GM18861 (cell line): ENCODE data around the gene CHRDL1.

Source experiments
- ATAC-seq: cut with Tn5 transposase; IDR thresholded peaks from one replicate; pipeline ENCODE4 v1.9.1; 2021; ENCODE audit not compliant: unreplicated experiment

The CHRDL1 gene

GRCh38 chrX:110743679-110744340 is 51.8 kb downstream of the CHRDL1 start:
- ATAC-seq: no peak

GRCh38 chrX:110741213-110741796 is 54.3 kb downstream of the CHRDL1 start:
- no peak for ATAC-seq

GRCh38 chrX:110734894-110735541 is 60.6 kb downstream of the CHRDL1 start:
- no peak for ATAC-seq

- ATAC-seq: no peak
Observed at GRCh38 chrX:110734271-110734670, 61.3 kb downstream of the CHRDL1 start.

GRCh38 chrX:110733166-110733565 is 62.5 kb downstream of the CHRDL1 start:
- no peak for ATAC-seq

GRCh38 chrX:110732266-110732665 is 63.4 kb downstream of the CHRDL1 start:
- no peak for ATAC-seq

GRCh38 chrX:110723844-110724243 is 71.8 kb downstream of the CHRDL1 start:
- no peak for ATAC-seq

- no peak for ATAC-seq
Observed at GRCh38 chrX:110722135-110722534, 73.5 kb downstream of the CHRDL1 start.

GRCh38 chrX:110713666-110714065 is 82.0 kb downstream of the CHRDL1 start:
- ATAC-seq: no peak

- ATAC-seq: no peak
Observed at GRCh38 chrX:110706446-110706845, 89.2 kb downstream of the CHRDL1 start.

GRCh38 chrX:110703641-110704040 is 92.0 kb downstream of the CHRDL1 start:
- ATAC-seq: no peak

- ATAC-seq: peak; percentile 29
Observed at GRCh38 chrX:110699109-110699508, 96.5 kb downstream of the CHRDL1 start.

- ATAC-seq: peak; percentile 78
Observed at GRCh38 chrX:110698696-110699095, 96.9 kb downstream of the CHRDL1 start.

GRCh38 chrX:110692866-110693265 is 102.8 kb downstream of the CHRDL1 start:
- no peak for ATAC-seq

- no peak for ATAC-seq
Observed at GRCh38 chrX:110691446-110691845, 104.2 kb downstream of the CHRDL1 start.

- ATAC-seq: no peak
Observed at GRCh38 chrX:110684653-110685052, 111.0 kb downstream of the CHRDL1 start.

- no peak for ATAC-seq
Observed at GRCh38 chrX:110683925-110684324, 111.7 kb downstream of the CHRDL1 start.

- ATAC-seq: no peak
Observed at GRCh38 chrX:110678591-110678990, 117.0 kb downstream of the CHRDL1 start.

GRCh38 chrX:110675886-110676285 is 119.7 kb downstream of the CHRDL1 start:
- ATAC-seq: no peak

GRCh38 chrX:110671068-110671803 is 124.4 kb downstream of the CHRDL1 start:
- peak; percentile 89 for ATAC-seq

GRCh38 chrX:110669572-110669971 is 126.0 kb downstream of the CHRDL1 start:
- ATAC-seq: no peak

- ATAC-seq: no peak
Observed at GRCh38 chrX:110667706-110668105, 127.9 kb downstream of the CHRDL1 start.
